Measurements from ENCODE around the gene IL2RA. TPM values are rescaled to one million over a fixed set of nuclear protein-coding genes. Genes with fewer than 3 reads are reported as not detected.
A peak's percentile ranks its signal among the peaks of the same experiment; 100 is the strongest.

IL2RA gene
- total RNA-seq, 1 experiment from 2014 or later: not detected

DNA sequence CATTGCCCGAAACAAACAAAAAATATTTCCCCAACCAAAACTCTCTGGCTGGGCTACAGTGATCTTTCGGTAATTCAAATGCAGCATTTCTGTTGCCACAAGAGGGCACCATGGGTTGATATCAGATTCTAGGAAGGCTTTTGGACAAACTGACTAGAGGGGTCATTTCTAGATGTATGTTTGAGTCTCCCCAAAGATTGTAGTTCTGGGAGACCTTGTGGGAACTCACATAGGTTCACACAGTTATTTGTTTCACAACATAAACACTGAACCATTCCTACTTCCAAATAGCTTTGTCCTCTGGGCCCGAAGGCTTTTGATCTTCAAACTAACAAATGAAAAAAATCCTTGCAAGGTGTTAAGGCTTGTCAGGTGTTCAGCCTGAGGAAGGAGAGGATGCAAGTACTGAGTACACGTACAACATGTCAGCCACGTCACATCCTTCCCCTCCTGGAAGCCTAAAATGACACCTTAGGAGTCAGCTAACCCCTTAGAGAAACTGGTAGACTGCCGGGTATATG, 47.9 kb downstream of the IL2RA start:
- peak; percentile 49 for DNase-seq
- H3K9me3 ChIP-seq (ENCODE audit: control insufficient read depth, low read depth, low read length): no peaks in the 10 kb centered on the region
- H3K27me3 ChIP-seq (ENCODE audit: insufficient read depth, low read length): no peaks in the 10 kb centered on the region
- no peak overlapping the region for H3K4me2 ChIP-seq (ENCODE audit: insufficient read depth, insufficient read length, low read length)
- H3K79me2 ChIP-seq (ENCODE audit: insufficient read depth, low read length): no peaks in the 10 kb centered on the region
- no CpG with 5 or more reads among the region's 6 CpGs for WGBS (ENCODE audit: extremely low coverage, insufficient read length, low lambda C conversion rate)
- no peak overlapping the region for H3K18ac ChIP-seq (ENCODE audit: insufficient read length, low read depth, low read length)
- H3K56ac ChIP-seq (ENCODE audit: insufficient read length, low read depth, low read length): no peak overlapping the region
- H3K4me1 ChIP-seq (ENCODE audit: insufficient read depth, low read length): no peaks in the 10 kb centered on the region; the same call in 1 of the 2 replicates
- H3K14ac ChIP-seq (ENCODE audit: insufficient read depth, low read length): no peak overlapping the region
- peak overlapping the region in 1 of 3 experiments; percentile 70; a peak in 1 of 7 replicates for H3K27ac Mint-ChIP-seq
- H3K27ac ChIP-seq (ENCODE audit: insufficient read length, low read depth, low read length): no peak overlapping the region
- H3T11ph ChIP-seq (ENCODE audit: low read length): no peak overlapping the region
- no peak overlapping the region for H3K23ac ChIP-seq (ENCODE audit: insufficient read length, low read depth, low read length)
- H4K20me1 ChIP-seq (ENCODE audit: control insufficient read depth, insufficient read depth, insufficient read length): no peaks in the 10 kb centered on the region
- no peak overlapping the region for H3K9ac ChIP-seq (ENCODE audit: extremely low read depth, insufficient read length, low read length)
- no peak overlapping the region for H2BK120ac ChIP-seq (ENCODE audit: low read depth, low read length, poor library complexity, severe bottlenecking)
- H4K5ac ChIP-seq (ENCODE audit: insufficient read length, low read depth, low read length): no peak overlapping the region
- H3K27me3 Mint-ChIP-seq (ENCODE audit: low read depth): peaks cover 3% of the 10 kb centered on the region
- H4K91ac ChIP-seq (ENCODE audit: insufficient read length, low read depth, low read length): no peak overlapping the region
- TF ChIP-seq, protein P1, sequence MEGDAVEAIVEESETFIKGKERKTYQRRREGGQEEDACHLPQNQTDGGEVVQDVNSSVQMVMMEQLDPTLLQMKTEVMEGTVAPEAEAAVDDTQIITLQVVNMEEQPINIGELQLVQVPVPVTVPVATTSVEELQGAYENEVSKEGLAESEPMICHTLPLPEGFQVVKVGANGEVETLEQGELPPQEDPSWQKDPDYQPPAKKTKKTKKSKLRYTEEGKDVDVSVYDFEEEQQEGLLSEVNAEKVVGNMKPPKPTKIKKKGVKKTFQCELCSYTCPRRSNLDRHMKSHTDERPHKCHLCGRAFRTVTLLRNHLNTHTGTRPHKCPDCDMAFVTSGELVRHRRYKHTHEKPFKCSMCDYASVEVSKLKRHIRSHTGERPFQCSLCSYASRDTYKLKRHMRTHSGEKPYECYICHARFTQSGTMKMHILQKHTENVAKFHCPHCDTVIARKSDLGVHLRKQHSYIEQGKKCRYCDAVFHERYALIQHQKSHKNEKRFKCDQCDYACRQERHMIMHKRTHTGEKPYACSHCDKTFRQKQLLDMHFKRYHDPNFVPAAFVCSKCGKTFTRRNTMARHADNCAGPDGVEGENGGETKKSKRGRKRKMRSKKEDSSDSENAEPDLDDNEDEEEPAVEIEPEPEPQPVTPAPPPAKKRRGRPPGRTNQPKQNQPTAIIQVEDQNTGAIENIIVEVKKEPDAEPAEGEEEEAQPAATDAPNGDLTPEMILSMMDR (conservative IDR thresholded peaks at IDR 0.05): peak; percentile 81
- H3K9me3 Mint-ChIP-seq: peaks cover 0 to 3% of the 10 kb centered on the region in 2 experiments; a peak in 1 of 5 replicates
- H4K8ac ChIP-seq (replicated peaks; ENCODE audit: insufficient read length, low read depth, low read length): no peak overlapping the region
- H2BK20ac ChIP-seq (ENCODE audit: low read depth, low read length, poor library complexity, severe bottlenecking): no peak overlapping the region
- no peak overlapping the region for H2AFZ ChIP-seq (ENCODE audit: low read length)
- H3K23me2 ChIP-seq (ENCODE audit: insufficient read length, low read depth, low read length, poor library complexity, severe bottlenecking): no peaks in the 10 kb centered on the region
- no peak overlapping the region for H2BK15ac ChIP-seq (ENCODE audit: low read depth, low read length)
- peaks cover 0 to 8% of the 10 kb centered on the region in 2 experiments; a peak in 2 of 4 replicates for H3K4me1 Mint-ChIP-seq
- no peak overlapping the region for H2BK5ac ChIP-seq (ENCODE audit: insufficient read length, low read length)
- no peak overlapping the region for H2AK5ac ChIP-seq (ENCODE audit: insufficient read length, low read length)
- H3K4me3 Mint-ChIP-seq: no peak overlapping the region
- H2BK12ac ChIP-seq (ENCODE audit: insufficient read length, low read depth, low read length): no peak overlapping the region
- no peak overlapping the region for H3K4ac ChIP-seq (ENCODE audit: low read depth, low read length)
- no peaks in the 10 kb centered on the region for H3K79me1 ChIP-seq (ENCODE audit: insufficient read depth, low read depth, low read length, poor library complexity, severe bottlenecking)
- no peaks in the 10 kb centered on the region; a peak in 1 of 7 replicates for H3K36me3 Mint-ChIP-seq (ENCODE audit: insufficient read depth in 1 of 3, low read depth in 3 of 3)

Data from H9 (cell line).